Mesenchymal stem cell (in vitro differentiated cells and primary cell): ENCODE results near the gene BAAT.

Source experiments
- DNase-seq: peaks from one replicate; pipeline ENCODE4 v3.0.0-alpha.2; 2013
- H2AFZ ChIP-seq: one replicate; pipeline ENCODE4 v1.6.1; 2013; ENCODE audit warnings: low read depth, mild to moderate bottlenecking, control low read depth, inconsistent platforms, low read length, moderate library complexity
- H2AK5ac ChIP-seq: 2 replicates; pipeline ENCODE4 v1.6.1; 2013; ENCODE audit warnings: low read length, moderate library complexity, mild to moderate bottlenecking, inconsistent platforms; ENCODE audit not compliant: severe bottlenecking
- H2BK120ac ChIP-seq: one replicate; pipeline ENCODE4 v1.6.1; 2013; ENCODE audit warnings: low read depth, mild to moderate bottlenecking, inconsistent platforms, low read length, moderate library complexity
- H2BK12ac ChIP-seq, 2 experiments: one replicate each; pipeline ENCODE4 v1.6.1; 2013; ENCODE audit warnings: inconsistent platforms in 2 of 2, low read length in 2 of 2, mild to moderate bottlenecking in 2 of 2, moderate library complexity in 2 of 2, control low read depth in 1 of 2
- H2BK15ac ChIP-seq: one replicate; pipeline ENCODE4 v1.6.1; 2013; ENCODE audit warnings: mild to moderate bottlenecking, low read depth, inconsistent platforms; ENCODE audit not compliant: poor library complexity, severe bottlenecking
- H2BK5ac ChIP-seq: 2 replicates; pipeline ENCODE4 v1.6.1; 2013; ENCODE audit warnings: low read depth, mild to moderate bottlenecking, low read length, control low read depth, inconsistent platforms; ENCODE audit not compliant: poor library complexity, severe bottlenecking
- H3K14ac ChIP-seq, 2 experiments: one replicate each; pipeline ENCODE4 v1.6.1; 2013; ENCODE audit warnings: inconsistent platforms in 2 of 2, low read length in 2 of 2, control low read depth in 1 of 2, mild to moderate bottlenecking in 1 of 2, moderate library complexity in 1 of 2
- H3K18ac ChIP-seq, 2 experiments: one replicate each; pipeline ENCODE4 v1.6.1; 2013; ENCODE audit warnings: inconsistent platforms in 2 of 2, low read length in 2 of 2, control low read depth in 1 of 2, low read depth in 1 of 2, mild to moderate bottlenecking in 1 of 2
- H3K23ac ChIP-seq, 2 experiments: one replicate each; pipeline ENCODE4 v1.6.1; 2013; ENCODE audit warnings: inconsistent platforms in 2 of 2, low read length in 2 of 2, mild to moderate bottlenecking in 2 of 2, moderate library complexity in 2 of 2, control low read depth in 1 of 2
- H3K27ac ChIP-seq: 2 replicates; pipeline ENCODE4 v1.5.1; 2013; ENCODE audit warnings: mild to moderate bottlenecking, moderate library complexity, low read length, control low read depth, inconsistent platforms; ENCODE audit not compliant: poor library complexity, severe bottlenecking
- H3K27me3 ChIP-seq, 2 experiments: 2 replicates each; pipeline versions ENCODE4 v1.6.1 to v1.7.0; 2013; ENCODE audit warnings: low read length in 2 of 2, mild to moderate bottlenecking in 2 of 2, moderate library complexity in 2 of 2, control low read depth in 1 of 2, inconsistent platforms in 1 of 2; ENCODE audit not compliant: control insufficient read depth in 1 of 2, insufficient read depth in 1 of 2
- H3K36me3 ChIP-seq, 2 experiments: 2 replicates each; pipeline versions ENCODE4 v1.6.1 to v1.7.0; 2013; ENCODE audit warnings: low read length in 2 of 2, control low read depth in 1 of 2, inconsistent platforms in 1 of 2, low read depth in 1 of 2, mild to moderate bottlenecking in 1 of 2; ENCODE audit not compliant: insufficient read depth in 2 of 2, control insufficient read depth in 1 of 2
- H3K4ac ChIP-seq, 2 experiments: one replicate each; pipeline ENCODE4 v1.6.1; 2013; ENCODE audit warnings: inconsistent platforms in 2 of 2, low read length in 2 of 2, mild to moderate bottlenecking in 2 of 2, moderate library complexity in 2 of 2, control low read depth in 1 of 2, low read depth in 1 of 2
- H3K4me1 ChIP-seq: 2 replicates; pipeline ENCODE4 v1.6.1; 2013; ENCODE audit warnings: low read depth, low read length, control low read depth; ENCODE audit not compliant: control insufficient read depth, insufficient read depth
- H3K4me2 ChIP-seq: 2 replicates; pipeline ENCODE4 v1.6.1; 2013; ENCODE audit warnings: low read length, mild to moderate bottlenecking, inconsistent platforms; ENCODE audit not compliant: poor library complexity, severe bottlenecking
- H3K4me3 ChIP-seq, 2 experiments: 2 replicates each; pipeline versions ENCODE4 v1.5.1 to v1.7.0; 2013; ENCODE audit warnings: low read length in 2 of 2, mild to moderate bottlenecking in 2 of 2, control low read depth in 1 of 2, low read depth in 1 of 2; ENCODE audit not compliant: insufficient read depth in 1 of 2
- H3K79me1 ChIP-seq: replicated peaks from 2 replicates; pipeline ENCODE4 v1.6.1; 2013; ENCODE audit warnings: mild to moderate bottlenecking, control low read depth, low read length, inconsistent platforms; ENCODE audit not compliant: poor library complexity, severe bottlenecking
- H3K9ac ChIP-seq: 2 replicates; pipeline ENCODE4 v1.7.0; 2013; ENCODE audit warnings: mild to moderate bottlenecking, low read length, moderate library complexity
- H3K9me3 ChIP-seq: 2 replicates; pipeline ENCODE4 v1.7.0; 2013; ENCODE audit warnings: mild to moderate bottlenecking, low read length; ENCODE audit not compliant: control insufficient read depth
- H4K8ac ChIP-seq: one replicate; pipeline ENCODE4 v1.6.1; 2013; ENCODE audit warnings: inconsistent platforms, mild to moderate bottlenecking, low read length, moderate library complexity
- H4K91ac ChIP-seq: one replicate; pipeline ENCODE4 v1.6.1; 2013; ENCODE audit warnings: mild to moderate bottlenecking, low read length, inconsistent platforms
- WGBS: methylation state at CpG from one replicate; pipeline ENCODE4 v1.1.7; 2013; ENCODE audit warnings: mixed read lengths; 5-methylcytosine and 5-hydroxymethylcytosine counted together

Gene BAAT

GRCh38 chr9:101429736-101430135 lies 44.9 kb upstream of the BAAT start:
- no peaks in the 10 kb centered on the region for H3K36me3 ChIP-seq
- H2AK5ac ChIP-seq = no peak overlapping the region
- no peaks in the 10 kb centered on the region for H3K9me3 ChIP-seq
- H3K4me2 ChIP-seq = no peak overlapping the region
- no peak overlapping the region for H4K91ac ChIP-seq
- no peak overlapping the region for H3K9ac ChIP-seq
- no peaks in the 10 kb centered on the region for H3K79me1 ChIP-seq
- H2BK12ac ChIP-seq = no peak overlapping the region
- no peak for DNase-seq
- no peak overlapping the region for H4K8ac ChIP-seq
- no peak overlapping the region for H3K4ac ChIP-seq
- H3K14ac ChIP-seq = no peak overlapping the region
- H3K18ac ChIP-seq = no peak overlapping the region
- H3K27ac ChIP-seq = no peak overlapping the region
- 70% methylated on average over 7 of the region's 7 CpGs for WGBS
- no peak overlapping the region for H3K4me3 ChIP-seq
- H3K4me1 ChIP-seq = no peaks in the 10 kb centered on the region
- no peak overlapping the region for H3K23ac ChIP-seq
- H2AFZ ChIP-seq = no peak overlapping the region
- H2BK15ac ChIP-seq = no peak overlapping the region
- H2BK5ac ChIP-seq = no peak overlapping the region
- H2BK120ac ChIP-seq = no peak overlapping the region
- H3K27me3 ChIP-seq = peaks cover 3 to 6% of the 10 kb centered on the region in 2 experiments

GRCh38 chr9:101428909-101429308 lies 44.1 kb upstream of the BAAT start:
- Histone ChIP-seq H3K18ac (no peak overlapping the region), H3K36me3 (no peaks in the 10 kb centered on the region), H3K14ac (no peak overlapping the region), H3K23ac (no peak overlapping the region), H3K9me3 (no peaks in the 10 kb centered on the region), H3K4me3 (no peak overlapping the region), H3K79me1 (no peaks in the 10 kb centered on the region), H3K4me2 (no peak overlapping the region), H3K27ac (no peak overlapping the region), H2BK15ac (no peak overlapping the region), H4K8ac (no peak overlapping the region), H3K9ac (no peak overlapping the region), H2BK5ac (no peak overlapping the region), H3K4ac (no peak overlapping the region), H3K27me3 (peaks cover 3 to 6% of the 10 kb centered on the region in 2 experiments), H2AK5ac (no peak overlapping the region), H2BK12ac (no peak overlapping the region), H2AFZ (no peak overlapping the region), H2BK120ac (no peak overlapping the region), H4K91ac (no peak overlapping the region), H3K4me1 (no peaks in the 10 kb centered on the region)
- WGBS = 63% methylated on average over 2 of the region's 3 CpGs
- DNase-seq = no peak

GRCh38 chr9:101427957-101428655 lies 43.3 kb upstream of the BAAT start:
- DNase-seq = no peak
- WGBS = 100% methylated on average over 1 of the region's 3 CpGs

GRCh38 chr9:101427358-101427757 lies 42.6 kb upstream of the BAAT start:
- H3K4me1 ChIP-seq = no peaks in the 10 kb centered on the region
- no peaks in the 10 kb centered on the region for H3K79me1 ChIP-seq
- no peak overlapping the region for H3K4me3 ChIP-seq
- no peak overlapping the region for H2BK12ac ChIP-seq
- no peak overlapping the region for H4K8ac ChIP-seq
- H3K4me2 ChIP-seq = no peak overlapping the region
- WGBS = 87% methylated on average over 7 of the region's 8 CpGs
- H3K18ac ChIP-seq = no peak overlapping the region
- H2BK15ac ChIP-seq = no peak overlapping the region
- no peak overlapping the region for H2BK5ac ChIP-seq
- peaks cover 3 to 6% of the 10 kb centered on the region in 2 experiments for H3K27me3 ChIP-seq
- H2BK120ac ChIP-seq = no peak overlapping the region
- H3K14ac ChIP-seq = no peak overlapping the region
- H2AFZ ChIP-seq = no peak overlapping the region
- H3K23ac ChIP-seq = no peak overlapping the region
- H3K36me3 ChIP-seq = no peaks in the 10 kb centered on the region
- H4K91ac ChIP-seq = no peak overlapping the region
- H2AK5ac ChIP-seq = no peak overlapping the region
- no peak overlapping the region for H3K4ac ChIP-seq
- H3K27ac ChIP-seq = no peak overlapping the region
- no peaks in the 10 kb centered on the region for H3K9me3 ChIP-seq
- DNase-seq = no peak
- H3K9ac ChIP-seq = no peak overlapping the region

More at GRCh38 chr9:101427957-101428655, 43.3 kb upstream of the BAAT start:
- no peaks in the 10 kb centered on the region for H3K36me3 ChIP-seq
- no peak overlapping the region for H3K4ac ChIP-seq
- H3K14ac ChIP-seq = no peak overlapping the region
- no peaks in the 10 kb centered on the region for H3K9me3 ChIP-seq
- H2BK120ac ChIP-seq = no peak overlapping the region
- H2AK5ac ChIP-seq = no peak overlapping the region
- no peak overlapping the region for H3K4me3 ChIP-seq
- no peak overlapping the region for H2BK15ac ChIP-seq
- H3K23ac ChIP-seq = no peak overlapping the region
- H3K4me2 ChIP-seq = no peak overlapping the region
- H3K18ac ChIP-seq = no peak overlapping the region
- no peak overlapping the region for H3K9ac ChIP-seq
- H2BK12ac ChIP-seq = no peak overlapping the region
- peaks cover 3 to 6% of the 10 kb centered on the region in 2 experiments for H3K27me3 ChIP-seq
- no peak overlapping the region for H4K91ac ChIP-seq
- H2BK5ac ChIP-seq = no peak overlapping the region
- no peaks in the 10 kb centered on the region for H3K79me1 ChIP-seq
- H3K27ac ChIP-seq = no peak overlapping the region
- no peaks in the 10 kb centered on the region for H3K4me1 ChIP-seq
- no peak overlapping the region for H2AFZ ChIP-seq
- H4K8ac ChIP-seq = no peak overlapping the region
